Measurements from ENCODE around the gene REXO5. TPM values are rescaled to one million over a fixed set of nuclear protein-coding genes. Genes with fewer than 3 reads are reported as not detected.

Gene REXO5
- total RNA-seq, 1 experiment from 2014 or later, result 9.1 TPM

GRCh38 chr16:20865420-20866131 is 59.2 kb downstream of the REXO5 start:
- TF ChIP-seq EZH2 (IDR thresholded peaks at IDR 0.05; ENCODE audit: borderline replicate concordance, low read depth, low read length, poor library complexity, severe bottlenecking) (no peak), CTCF (conservative IDR thresholded peaks at IDR 0.05; ENCODE audit: low read depth, low read length) (no peak)
- CTCF ChIA-PET, result no interaction called here
- intact Hi-C loops (cut with micrococcal nuclease; ENCODE audit: unreplicated experiment), result no loop called here
- POLR2A ChIA-PET (ENCODE audit: low non-redundant PET), result no interaction called here
- Histone ChIP-seq H3K36me3 (ENCODE audit: insufficient read depth, low read length, poor library complexity, severe bottlenecking) (no peaks in the 10 kb centered on the region), H3K27ac (ENCODE audit: low read depth, low read length, poor library complexity, severe bottlenecking) (peak overlapping the region; percentile 59), H3K27me3 (replicated peaks; ENCODE audit: insufficient read depth, low read depth, low read length, poor library complexity) (no peaks in the 10 kb centered on the region), H3K4me1 (ENCODE audit: insufficient read depth, low read length, poor library complexity, severe bottlenecking) (peaks cover 13% of the 10 kb centered on the region), H3K9me3 (ENCODE audit: low read depth, low read length, poor library complexity, severe bottlenecking) (no peaks in the 10 kb centered on the region), H3K4me3 (ENCODE audit: low read depth, low read length, poor library complexity, severe bottlenecking) (no peak overlapping the region)
- no peak for DNase-seq (ENCODE audit: low spot score)
- BruUV-seq (replicated peaks), result TSS peak; percentile 29

- ChIA-PET POLR2A (ENCODE audit: low non-redundant PET) (no interaction called here), CTCF (no interaction called here)
- intact Hi-C loops (cut with micrococcal nuclease; ENCODE audit: unreplicated experiment), result no loop called here
- Histone ChIP-seq H3K4me3 (ENCODE audit: low read depth, low read length, poor library complexity, severe bottlenecking) (no peak overlapping the region), H3K27me3 (replicated peaks; ENCODE audit: insufficient read depth, low read depth, low read length, poor library complexity) (no peaks in the 10 kb centered on the region), H3K4me1 (ENCODE audit: insufficient read depth, low read length, poor library complexity, severe bottlenecking) (peaks cover 13% of the 10 kb centered on the region), H3K27ac (ENCODE audit: low read depth, low read length, poor library complexity, severe bottlenecking) (peak overlapping the region; percentile 59), H3K9me3 (ENCODE audit: low read depth, low read length, poor library complexity, severe bottlenecking) (no peaks in the 10 kb centered on the region), H3K36me3 (ENCODE audit: insufficient read depth, low read length, poor library complexity, severe bottlenecking) (no peaks in the 10 kb centered on the region)
- TF ChIP-seq EZH2 (IDR thresholded peaks at IDR 0.05; ENCODE audit: borderline replicate concordance, low read depth, low read length, poor library complexity, severe bottlenecking) (no peak), CTCF (conservative IDR thresholded peaks at IDR 0.05; ENCODE audit: low read depth, low read length) (no peak)
- no TSS peak for BruUV-seq (replicated peaks)
- DNase-seq (ENCODE audit: low spot score), result peak; percentile 80
Observed at GRCh38 chr16:20866145-20866772, 59.9 kb downstream of the REXO5 start.

GRCh38 chr16:20866801-20867200 is 60.5 kb downstream of the REXO5 start:
- CTCF ChIA-PET, result no interaction called here
- no peaks in the 10 kb centered on the region for H3K9me3 ChIP-seq (ENCODE audit: low read depth, low read length, poor library complexity, severe bottlenecking)
- H3K4me3 ChIP-seq (ENCODE audit: low read depth, low read length, poor library complexity, severe bottlenecking), result no peak overlapping the region
- intact Hi-C loops (cut with micrococcal nuclease; ENCODE audit: unreplicated experiment), result no loop called here
- BruUV-seq (replicated peaks), result no TSS peak
- H3K27ac ChIP-seq (ENCODE audit: low read depth, low read length, poor library complexity, severe bottlenecking), result peak overlapping the region; percentile 59
- no peak for DNase-seq (ENCODE audit: low spot score)
- peaks cover 13% of the 10 kb centered on the region for H3K4me1 ChIP-seq (ENCODE audit: insufficient read depth, low read length, poor library complexity, severe bottlenecking)
- no peaks in the 10 kb centered on the region for H3K27me3 ChIP-seq (replicated peaks; ENCODE audit: insufficient read depth, low read depth, low read length, poor library complexity)
- POLR2A ChIA-PET (ENCODE audit: low non-redundant PET), result no interaction called here
- TF ChIP-seq EZH2 (IDR thresholded peaks at IDR 0.05; ENCODE audit: borderline replicate concordance, low read depth, low read length, poor library complexity, severe bottlenecking), result no peak
- TF ChIP-seq CTCF (conservative IDR thresholded peaks at IDR 0.05; ENCODE audit: low read depth, low read length), result no peak
- H3K36me3 ChIP-seq (ENCODE audit: insufficient read depth, low read length, poor library complexity, severe bottlenecking), result no peaks in the 10 kb centered on the region
